ENCODE results near the gene CFAP61.

GRCh38 chr20:20005342-20005741, 47.0 kb upstream of the CFAP61 start:
- TF ChIP-seq CTCF (IDR thresholded peaks at IDR 0.05; ENCODE audit: insufficient read depth, low read length, poor library complexity, severe bottlenecking), result no peak
- TF ChIP-seq EZH2phosphoT487 (conservative IDR thresholded peaks at IDR 0.05; ENCODE audit: low read length), result no peak
